ENCODE measurements around the gene SRRM4.
"Not testable (repeated sequence)": the region's sequence is repeated elsewhere in the genome, so short reads cannot be mapped to it uniquely, and the experiment has no call there.

Gene SRRM4

GRCh38 chr12:119008691-119009221 lies 27.4 kb downstream of the SRRM4 start:
- DNase-seq (ENCODE audit: low read depth, low spot score): no peak

DNA sequence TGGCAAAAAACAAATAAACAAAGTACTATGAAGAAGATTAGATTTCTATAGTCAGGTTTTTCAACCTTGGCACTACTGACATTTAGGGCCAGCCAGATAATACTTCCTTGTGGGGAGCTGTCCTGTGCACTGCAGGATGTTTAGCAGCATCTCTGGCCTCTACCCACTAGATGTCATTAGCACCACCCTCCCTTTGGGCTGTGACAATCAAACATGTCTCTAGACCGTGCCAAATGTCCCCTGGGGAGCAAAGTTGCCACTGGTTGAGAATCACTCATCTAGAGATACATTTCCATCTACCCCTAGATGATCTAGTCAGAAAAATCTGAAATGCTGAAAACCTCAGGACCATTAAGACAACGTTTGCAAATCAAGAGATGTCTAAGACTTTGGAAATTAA lies 29.9 kb downstream of the SRRM4 start:
- DNase-seq (ENCODE audit: low read depth, low spot score): no peak

GRCh38 chr12:119012179-119012578 lies 30.8 kb downstream of the SRRM4 start:
- DNase-seq (ENCODE audit: low read depth, low spot score): no peak

DNA sequence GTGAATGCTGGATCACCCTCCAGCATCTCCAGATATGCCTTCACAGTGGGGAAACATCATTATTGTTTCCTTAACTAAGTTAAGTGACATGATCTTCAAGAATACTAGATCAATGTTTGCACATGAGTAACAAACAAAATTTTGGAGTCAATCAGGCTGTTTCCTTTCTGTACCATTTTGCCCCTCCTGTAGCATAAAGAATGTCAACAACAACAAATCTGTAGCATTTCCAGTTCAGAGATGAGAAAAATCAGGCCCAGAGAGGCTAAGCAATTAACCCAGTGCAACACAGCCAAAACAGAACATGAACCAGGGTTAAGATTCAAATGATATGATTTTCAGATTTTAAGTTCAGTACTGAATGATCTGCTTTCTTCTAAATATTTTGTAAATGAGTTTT lies 31.7 kb downstream of the SRRM4 start:
- no peak for DNase-seq (ENCODE audit: low read depth, low spot score)

DNA sequence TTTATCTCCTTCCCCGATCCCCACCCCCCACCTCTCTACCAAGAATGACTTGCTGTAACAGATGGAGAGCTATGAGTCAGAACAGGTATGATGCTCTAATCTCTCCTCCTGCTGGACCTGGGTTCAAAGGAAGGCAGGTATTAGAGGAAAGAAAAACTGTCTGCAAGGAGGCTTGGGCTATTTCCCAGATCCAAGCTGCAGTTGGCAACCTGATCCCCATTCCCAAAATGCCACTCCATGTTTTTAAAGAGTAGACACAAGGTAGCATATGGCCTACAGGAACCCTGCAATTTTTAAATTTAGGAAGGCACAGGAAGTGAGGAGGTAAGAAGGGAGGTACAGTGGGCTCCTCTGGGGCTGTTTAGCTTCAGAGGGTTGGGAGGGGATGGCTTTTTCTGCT lies 33.0 kb downstream of the SRRM4 start:
- no peak for DNase-seq (ENCODE audit: low read depth, low spot score)

DNA sequence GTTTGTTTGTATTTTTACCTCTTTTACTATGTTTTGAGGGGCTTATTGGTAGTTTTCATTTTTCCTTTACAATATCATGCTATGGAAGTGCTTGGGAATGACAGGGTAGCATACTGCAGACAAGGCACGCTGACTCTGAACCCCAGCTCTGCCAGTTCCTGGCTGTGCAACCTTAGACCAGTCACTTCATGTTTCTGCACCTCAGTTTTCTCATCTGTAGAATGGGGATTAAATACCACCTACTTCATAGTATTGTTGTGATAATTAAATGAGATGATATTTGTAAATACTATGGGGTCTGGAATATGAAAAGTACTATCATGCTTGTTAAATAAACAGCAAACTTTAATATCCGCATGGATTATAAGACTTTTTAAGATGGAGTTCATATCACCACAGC lies 35.4 kb downstream of the SRRM4 start:
- no peak for DNase-seq (ENCODE audit: low read depth, low spot score)

DNA sequence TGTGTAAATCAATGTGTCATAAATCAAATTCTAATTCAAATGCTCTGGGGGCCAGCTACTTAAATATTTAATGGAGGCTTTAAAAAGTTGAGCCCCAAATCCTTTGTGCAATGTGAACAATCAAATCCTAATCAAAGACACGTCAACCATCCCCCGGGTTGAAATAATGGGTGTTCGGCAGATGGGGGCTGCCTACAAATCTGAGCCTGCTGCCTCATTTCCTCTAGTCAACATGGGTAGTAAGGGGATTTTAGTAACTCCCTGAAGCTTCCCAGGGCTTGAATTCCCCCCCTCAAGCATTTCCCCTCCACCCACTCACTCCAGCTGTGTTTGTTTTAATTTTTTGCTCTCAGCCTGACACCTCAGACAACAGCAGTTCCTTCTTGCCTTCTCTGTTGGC lies 37.8 kb downstream of the SRRM4 start:
- DNase-seq (ENCODE audit: low read depth, low spot score): no peak

DNA sequence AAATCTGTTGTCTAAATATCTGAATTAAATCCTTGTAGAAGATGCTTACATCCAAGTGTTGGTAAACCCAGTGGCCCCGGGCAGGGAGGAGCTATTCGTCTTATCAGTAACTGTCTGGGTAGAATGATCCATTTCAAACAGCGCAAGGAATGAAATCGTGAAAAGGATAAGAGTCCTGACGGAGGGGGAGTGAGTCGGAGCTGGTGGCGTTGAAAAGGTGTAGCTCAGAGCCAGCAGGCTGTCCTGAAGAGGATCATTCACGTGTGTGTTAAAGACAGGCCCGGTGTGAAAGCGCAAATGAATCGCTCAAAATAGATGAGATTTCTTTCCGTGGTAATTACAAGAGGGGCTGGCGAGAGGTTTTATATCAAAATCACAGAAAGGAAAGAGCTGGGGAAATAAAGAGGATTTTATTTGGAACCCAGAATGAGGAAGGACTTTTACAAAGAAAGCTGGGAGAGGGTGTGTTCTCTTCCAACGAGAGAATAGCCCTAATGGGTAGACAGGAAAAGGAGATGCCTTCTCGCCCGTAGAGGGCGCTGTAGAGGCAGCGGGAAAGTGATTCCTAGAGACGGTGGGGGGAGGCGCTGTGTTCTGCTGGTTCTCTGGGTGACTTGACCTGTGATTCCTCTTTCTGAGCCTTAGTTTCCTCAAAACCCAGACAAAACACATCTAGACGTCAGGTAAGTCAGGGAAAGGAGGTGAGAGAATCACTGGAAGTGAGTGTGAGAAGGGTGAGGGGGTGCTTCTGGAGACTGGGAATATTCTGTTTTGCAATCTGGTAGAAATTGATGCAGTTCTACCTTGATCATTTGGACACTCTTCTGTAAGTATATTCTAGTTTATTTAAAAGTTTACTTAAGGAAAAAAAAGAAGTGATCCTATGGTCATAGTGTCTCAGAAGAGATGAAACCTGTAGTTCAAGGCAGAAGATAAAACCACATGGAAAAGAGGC lies 39.3 kb downstream of the SRRM4 start:
- DNase-seq (ENCODE audit: low read depth, low spot score): no peak

- no peak for DNase-seq (ENCODE audit: low read depth, low spot score)
Observed at GRCh38 chr12:119024356-119024755, 43.0 kb downstream of the SRRM4 start.

- DNase-seq (ENCODE audit: low read depth, low spot score): no peak
Observed at GRCh38 chr12:119025786-119026185, 44.4 kb downstream of the SRRM4 start.

DNA sequence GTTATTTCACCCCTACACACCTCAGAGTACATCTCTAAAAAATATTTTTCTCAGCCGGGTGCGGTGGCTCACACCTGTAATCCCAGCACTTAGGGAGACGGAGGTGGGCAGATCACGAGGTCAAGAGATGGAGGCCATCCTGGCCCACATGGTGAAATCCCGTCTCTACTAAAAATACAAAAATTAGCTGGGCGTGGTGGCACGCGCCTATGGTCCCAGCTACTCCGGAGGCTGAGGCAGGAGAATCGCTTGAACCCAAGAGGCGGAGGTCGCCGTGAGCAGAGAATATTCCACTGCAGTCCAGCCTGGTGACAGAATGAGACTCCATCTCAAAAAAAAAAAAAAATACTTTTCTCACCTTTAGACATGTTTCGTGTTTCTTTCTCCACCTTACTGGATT lies 52.0 kb downstream of the SRRM4 start:
- not testable (repeated sequence) for DNase-seq (ENCODE audit: low read depth, low spot score)

DNA sequence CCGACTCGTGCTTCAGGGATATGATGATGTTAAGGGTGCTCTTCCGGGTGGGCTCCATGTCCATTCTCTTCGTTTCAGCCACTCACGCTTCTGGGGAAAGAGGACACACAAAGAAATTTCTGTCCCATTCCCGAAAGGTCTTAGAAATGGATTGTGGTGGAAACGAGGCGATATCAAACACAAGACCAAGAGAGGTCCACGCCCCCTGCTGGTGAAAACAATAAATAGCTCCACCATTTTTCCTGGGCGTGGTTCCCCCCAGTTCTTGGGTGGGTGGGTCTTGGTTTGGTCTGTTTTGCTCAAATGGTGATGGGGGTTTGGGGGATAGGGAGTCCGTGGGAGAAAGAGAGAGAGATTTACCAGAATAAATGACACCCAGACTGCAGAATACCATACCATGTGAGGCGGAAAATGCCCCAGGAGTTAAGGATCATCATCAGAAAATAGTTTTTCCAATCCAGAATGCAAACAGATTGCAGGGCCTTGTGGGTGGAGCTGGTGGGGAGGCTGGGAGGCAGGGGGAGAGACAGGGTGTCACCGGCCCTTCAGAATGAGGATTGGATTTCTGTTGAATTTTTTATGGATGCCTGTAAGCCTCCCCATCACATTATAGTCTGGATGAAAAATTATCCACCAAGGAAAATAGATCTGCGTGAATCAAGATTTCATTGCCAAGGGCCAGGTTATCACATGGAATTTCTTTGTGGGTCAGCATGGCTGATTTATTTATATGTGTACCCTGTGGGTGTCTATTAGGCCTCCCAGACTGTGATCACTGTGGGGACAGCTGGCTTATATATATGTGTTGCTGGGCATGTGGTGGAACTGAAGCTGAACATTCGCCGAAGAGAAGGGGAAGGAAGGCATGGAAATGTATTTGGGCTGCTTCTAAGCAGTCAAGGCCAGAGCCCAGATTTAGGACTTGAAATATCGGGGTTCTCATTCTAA lies 55.8 kb downstream of the SRRM4 start:
- DNase-seq (ENCODE audit: low read depth, low spot score): no peak

GRCh38 chr12:119044094-119044493 lies 62.8 kb downstream of the SRRM4 start:
- no peak for DNase-seq (ENCODE audit: low read depth, low spot score)

DNA sequence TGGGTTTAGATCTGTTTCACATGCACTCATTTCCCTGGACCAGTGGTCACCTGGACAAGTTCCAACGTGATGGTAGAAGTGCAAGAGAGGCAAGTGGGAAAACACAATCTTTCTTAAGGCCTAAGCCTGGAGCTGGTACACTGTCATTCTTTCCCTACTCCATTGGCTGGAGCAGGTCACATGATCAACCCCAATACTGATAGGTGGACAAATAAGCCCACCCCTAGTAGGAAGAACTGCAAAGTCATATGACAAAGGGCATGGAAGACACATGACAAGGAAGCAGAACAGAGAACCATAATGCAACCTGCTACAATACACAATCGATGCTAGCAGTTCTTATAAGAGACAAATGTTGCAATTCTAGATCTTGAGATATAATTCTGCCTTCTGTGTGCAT lies 66.3 kb downstream of the SRRM4 start:
- DNase-seq (ENCODE audit: low read depth, low spot score): no peak

- no peak for DNase-seq (ENCODE audit: low read depth, low spot score)
Observed at GRCh38 chr12:119050663-119051062, 69.3 kb downstream of the SRRM4 start.

DNA sequence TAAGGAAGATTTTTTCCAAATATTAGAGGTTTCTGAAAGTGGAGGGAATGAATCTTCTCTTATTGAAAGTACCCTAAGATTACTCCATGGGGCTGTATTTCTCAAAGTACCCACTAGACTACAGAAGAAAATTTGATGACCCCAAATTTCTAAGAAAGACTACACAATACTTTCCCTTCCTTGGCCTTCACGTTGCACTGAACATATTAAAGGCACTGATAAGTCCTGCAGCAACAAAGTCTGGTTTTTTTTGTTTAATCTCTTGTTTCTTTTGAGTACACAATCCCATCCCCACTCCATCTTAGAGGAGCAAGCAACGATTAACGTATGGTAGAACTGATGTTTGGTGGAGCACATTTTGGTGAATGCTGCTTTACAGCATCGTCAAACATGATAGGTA lies 70.1 kb downstream of the SRRM4 start:
- no peak for DNase-seq (ENCODE audit: low read depth, low spot score)

GRCh38 chr12:119052001-119052400 lies 70.7 kb downstream of the SRRM4 start:
- no peak for DNase-seq (ENCODE audit: low read depth, low spot score)

- DNase-seq (ENCODE audit: low read depth, low spot score): no peak
Observed at GRCh38 chr12:119055977-119056376, 74.6 kb downstream of the SRRM4 start.

- DNase-seq (ENCODE audit: low read depth, low spot score): no peak
Observed at GRCh38 chr12:119060847-119061796, 79.8 kb downstream of the SRRM4 start.

- DNase-seq (ENCODE audit: low read depth, low spot score): no peak
Observed at GRCh38 chr12:119068129-119068856, 87.0 kb downstream of the SRRM4 start.

Measured in brain pericyte (primary cell).